CD4-positive, alpha-beta T cell treated with Interleukin-6 at 100 ng/mL for 8 hours (primary cell): ENCODE results near the gene OR10D3.
"Not testable (repeated sequence)": the region's sequence is repeated elsewhere in the genome, so short reads cannot be mapped to it uniquely, and the experiment has no call there.

ENCODE experiments used
- DNase-seq: peaks from one replicate; pipeline ENCODE4 v3.0.0-alpha.2; 2020; ENCODE audit warnings: mixed read lengths, low spot score

OR10D3 gene

GRCh38 chr11:124194293-124195188 is 11.4 kb downstream of the OR10D3 start:
- DNase-seq = no peak

GRCh38 chr11:124195189-124195734 is 12.1 kb downstream of the OR10D3 start:
- peak; percentile 17 for DNase-seq

DNA sequence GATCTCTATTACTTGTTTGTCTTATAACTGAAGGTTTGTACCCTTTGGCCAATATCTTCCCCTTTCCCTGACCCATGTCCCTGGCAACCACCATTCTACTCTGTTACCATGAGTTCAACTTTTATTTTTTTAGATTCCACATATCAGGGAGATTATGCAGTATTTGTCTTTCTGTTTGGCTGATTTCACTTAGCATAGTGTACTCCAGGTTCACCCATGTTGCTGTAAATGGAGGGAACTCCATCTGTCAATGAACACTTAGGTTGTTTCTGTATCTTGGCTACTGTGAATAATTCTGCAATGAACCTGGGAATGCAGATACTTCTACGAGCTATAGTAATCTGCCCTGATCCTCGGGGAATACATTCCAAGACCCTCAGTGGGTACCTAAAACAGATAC is 14.9 kb downstream of the OR10D3 start:
- DNase-seq = no peak

GRCh38 chr11:124198897-124199296 is 15.8 kb downstream of the OR10D3 start:
- no peak for DNase-seq

DNA sequence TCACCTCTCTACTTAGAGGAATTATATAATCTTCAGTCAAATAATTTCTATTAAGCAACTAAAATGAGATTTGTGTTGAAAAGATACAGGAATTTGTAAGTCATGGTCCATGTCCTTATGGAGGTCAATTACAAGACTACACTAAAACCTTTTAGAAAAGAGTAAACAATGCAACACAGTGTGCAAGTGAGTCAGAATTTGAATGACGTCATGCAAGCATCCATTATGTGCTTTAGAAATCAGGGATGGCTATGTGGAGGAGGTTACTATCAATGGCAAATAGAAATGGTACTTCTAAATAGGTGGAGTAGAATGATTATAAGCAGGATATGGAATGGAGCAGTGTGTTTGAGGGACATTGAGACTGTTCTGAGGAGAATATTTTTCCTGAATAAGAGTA is 16.6 kb downstream of the OR10D3 start:
- DNase-seq = no peak

- no peak for DNase-seq
Observed at GRCh38 chr11:124200671-124201070, 17.5 kb downstream of the OR10D3 start.

GRCh38 chr11:124202951-124203350 is 19.8 kb downstream of the OR10D3 start:
- no peak for DNase-seq

DNA sequence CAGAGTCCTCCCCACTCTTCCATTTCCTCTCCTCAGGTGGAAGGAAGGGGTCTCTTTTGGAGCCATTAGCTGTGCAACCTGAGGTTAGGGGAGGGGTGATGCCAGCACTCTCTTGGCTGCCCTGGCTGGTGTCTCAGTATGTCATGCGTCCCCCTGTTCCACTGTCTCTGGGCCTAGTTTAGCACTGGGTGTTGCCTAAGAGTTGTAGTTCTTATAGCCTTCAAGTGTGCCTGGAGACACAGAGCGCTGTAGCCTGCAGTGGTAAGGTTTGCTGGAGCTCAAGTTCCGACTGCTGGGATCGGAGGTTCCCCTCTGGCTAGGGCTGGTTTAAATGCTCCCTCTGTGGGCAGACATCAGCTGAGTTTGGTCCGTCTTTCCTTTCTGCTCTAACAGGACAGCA is 20.9 kb downstream of the OR10D3 start:
- DNase-seq = no peak

DNA sequence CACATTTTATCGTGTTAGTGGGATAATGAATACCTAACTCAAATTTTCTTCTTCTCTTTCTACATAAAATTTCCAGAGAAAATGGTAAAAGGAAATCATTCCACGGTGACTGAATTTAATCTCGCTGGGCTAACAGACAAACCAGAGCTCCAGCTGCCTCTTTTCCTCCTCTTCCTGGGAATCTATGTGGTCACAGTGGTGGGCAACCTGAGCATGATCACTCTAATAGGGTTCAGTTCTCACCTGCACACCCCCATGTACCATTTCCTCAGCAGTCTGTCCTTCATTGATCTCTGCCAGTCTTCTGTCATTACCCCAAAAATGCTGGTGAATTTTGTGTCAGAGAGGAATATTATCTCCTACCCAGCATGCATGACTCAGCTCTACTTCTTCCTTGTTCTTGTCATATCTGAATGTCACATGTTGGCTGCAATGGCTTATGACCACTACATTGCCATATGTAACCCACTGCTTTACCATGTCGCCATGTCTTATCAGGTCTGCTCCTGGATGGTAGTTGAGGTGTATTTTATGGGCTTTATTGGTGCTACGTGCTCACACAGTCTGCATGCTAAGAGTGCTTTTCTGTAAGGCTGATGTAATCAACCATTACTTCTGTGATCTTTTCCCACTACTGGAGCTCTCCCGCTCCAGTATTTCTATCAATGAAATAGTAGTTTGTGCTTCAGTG is 24.1 kb downstream of the OR10D3 start:
- no peak for DNase-seq

- no peak for DNase-seq
Observed at GRCh38 chr11:124209824-124210357, 26.7 kb downstream of the OR10D3 start.

GRCh38 chr11:124210421-124210820 is 27.3 kb downstream of the OR10D3 start:
- DNase-seq = no peak

DNA sequence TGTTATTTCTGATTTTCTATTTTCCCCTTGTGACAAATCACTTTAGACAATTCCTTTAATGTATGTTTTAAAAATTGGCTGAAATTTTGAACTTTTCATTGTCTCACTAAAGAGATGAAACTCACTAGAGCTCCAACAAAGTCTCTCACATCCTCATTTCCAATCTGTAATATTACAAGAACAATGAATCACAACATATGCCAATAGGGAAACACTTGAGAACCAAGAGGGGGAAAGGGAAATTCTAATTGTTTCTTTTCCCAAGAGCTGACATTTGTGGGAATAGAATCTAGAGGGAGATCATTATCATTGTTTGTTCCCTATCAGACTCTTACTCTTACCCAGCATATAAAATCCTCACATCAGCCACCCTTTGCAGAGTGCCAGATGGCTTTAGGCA is 28.2 kb downstream of the OR10D3 start:
- no peak for DNase-seq

GRCh38 chr11:124214027-124214426 is 30.9 kb downstream of the OR10D3 start:
- no peak for DNase-seq

- DNase-seq = no peak
Observed at GRCh38 chr11:124219126-124219525, 36.0 kb downstream of the OR10D3 start.

DNA sequence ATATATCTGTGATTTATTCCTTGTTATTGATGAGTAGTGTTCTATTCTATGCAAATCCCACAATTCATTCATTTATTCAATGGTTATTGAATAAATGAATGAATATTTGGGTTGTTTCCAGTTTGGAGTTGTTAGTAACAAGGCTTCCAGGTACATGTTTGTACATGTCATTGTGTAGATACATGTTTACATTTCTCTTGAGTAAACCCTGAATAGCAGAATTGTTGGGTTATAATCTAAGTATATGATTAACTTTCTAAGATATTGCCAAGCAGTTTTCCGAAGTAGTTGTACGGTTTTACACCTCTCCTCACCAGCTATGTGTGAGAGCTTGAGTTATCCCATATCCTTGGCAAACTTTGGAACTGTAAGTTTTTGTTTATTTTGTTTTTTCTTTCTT is 39.3 kb downstream of the OR10D3 start:
- no peak for DNase-seq

DNA sequence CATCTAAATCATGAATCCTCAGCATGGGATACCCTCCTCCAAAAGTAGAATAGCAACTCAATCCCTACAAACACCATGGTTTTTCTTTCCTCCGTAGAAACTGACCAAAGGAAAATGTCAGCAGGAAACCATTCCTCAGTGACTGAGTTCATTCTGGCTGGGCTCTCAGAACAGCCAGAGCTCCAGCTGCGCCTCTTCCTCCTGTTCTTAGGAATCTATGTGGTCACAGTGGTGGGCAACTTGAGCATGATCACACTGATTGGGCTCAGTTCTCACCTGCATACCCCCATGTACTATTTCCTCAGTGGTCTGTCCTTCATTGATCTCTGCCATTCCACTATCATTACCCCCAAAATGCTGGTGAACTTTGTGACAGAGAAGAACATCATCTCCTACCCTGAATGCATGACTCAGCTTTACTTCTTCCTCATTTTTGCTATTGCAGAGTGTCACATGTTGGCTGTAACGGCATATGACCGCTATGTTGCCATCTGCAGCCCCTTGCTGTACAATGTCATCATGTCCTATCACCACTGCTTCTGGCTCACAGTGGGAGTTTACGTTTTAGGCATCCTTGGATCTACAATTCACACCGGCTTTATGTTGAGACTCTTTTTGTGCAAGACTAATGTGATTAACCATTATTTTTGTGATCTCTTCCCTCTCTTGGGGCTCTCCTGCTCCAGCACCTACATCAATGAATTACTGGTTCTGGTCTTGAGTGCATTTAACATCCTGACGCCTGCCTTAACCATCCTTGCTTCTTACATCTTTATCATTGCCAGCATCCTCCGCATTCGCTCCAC is 41.7 kb downstream of the OR10D3 start:
- not testable (repeated sequence) for DNase-seq

DNA sequence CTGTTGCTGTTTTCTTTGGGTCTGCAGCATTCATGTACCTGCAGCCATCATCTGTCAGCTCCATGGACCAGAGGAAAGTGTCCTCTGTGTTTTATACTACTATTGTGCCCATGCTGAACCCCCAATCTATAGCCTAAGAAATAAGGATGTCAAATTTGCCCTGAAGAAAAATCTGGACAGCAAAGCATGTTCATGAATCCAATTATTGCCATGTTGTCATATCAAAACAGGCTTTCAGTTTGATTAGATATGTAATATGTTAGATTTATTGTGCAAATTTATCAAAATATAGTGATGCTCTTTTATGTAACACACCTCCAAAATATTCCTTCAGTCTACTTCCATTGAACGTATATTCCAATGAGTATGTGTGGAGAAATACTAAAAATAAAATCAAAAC is 42.3 kb downstream of the OR10D3 start:
- DNase-seq = no peak

DNA sequence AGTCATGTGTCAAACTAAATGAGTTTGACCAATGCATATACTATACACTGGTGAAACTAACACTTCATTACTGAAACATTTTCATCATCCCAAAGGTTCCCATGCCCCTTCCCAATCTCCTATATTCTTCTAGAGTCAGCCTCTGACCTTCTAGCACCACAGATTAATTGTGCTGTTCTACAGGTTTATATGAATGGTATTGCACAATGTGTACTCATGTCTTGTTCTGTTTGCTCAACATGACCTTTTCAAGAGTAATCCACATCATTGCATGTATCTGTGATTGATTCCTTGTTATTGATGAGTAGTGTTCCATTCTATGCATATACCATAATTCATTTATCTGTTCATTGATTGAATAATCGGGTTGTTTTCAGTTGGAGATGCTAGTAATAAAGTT is 50.2 kb downstream of the OR10D3 start:
- no peak for DNase-seq
